Amniotic epithelial cell (primary cell): ENCODE measurements around the gene PTPRN2.
"Not testable (repeated sequence)": the region's sequence is repeated elsewhere in the genome, so short reads cannot be mapped to it uniquely, and the experiment has no call there.

Experiments
- DNase-seq: peaks from one replicate; pipeline ENCODE4 v3.0.0-alpha.2; 2010; ENCODE audit warnings: low read depth

PTPRN2 gene

GRCh38 chr7:157900556-157900955 lies 687.1 kb downstream of the PTPRN2 start:
- DNase-seq, result no peak

- no peak for DNase-seq
Observed at GRCh38 chr7:157900011-157900410, 687.6 kb downstream of the PTPRN2 start.

GRCh38 chr7:157898802-157899505 lies 688.7 kb downstream of the PTPRN2 start:
- no peak for DNase-seq

DNA sequence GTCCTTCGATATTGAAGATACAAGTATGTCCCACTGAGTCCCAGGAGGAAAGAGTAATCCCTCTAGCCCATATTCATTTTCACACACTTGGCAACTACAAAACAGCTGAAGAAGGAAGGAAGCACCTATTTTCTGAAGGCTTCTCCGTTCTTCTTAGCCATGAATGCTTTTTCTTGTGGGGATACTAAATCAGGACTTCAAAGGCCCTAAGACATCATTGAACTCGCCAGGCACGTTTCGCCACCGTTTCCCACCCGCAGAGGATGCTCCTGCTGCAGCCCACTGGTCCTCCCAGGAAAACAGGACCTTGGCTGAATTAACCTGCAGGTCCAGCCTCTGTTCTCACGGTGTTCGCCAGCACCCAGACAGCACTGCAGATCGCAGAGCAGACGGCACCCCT lies 689.4 kb downstream of the PTPRN2 start:
- no peak for DNase-seq

DNA sequence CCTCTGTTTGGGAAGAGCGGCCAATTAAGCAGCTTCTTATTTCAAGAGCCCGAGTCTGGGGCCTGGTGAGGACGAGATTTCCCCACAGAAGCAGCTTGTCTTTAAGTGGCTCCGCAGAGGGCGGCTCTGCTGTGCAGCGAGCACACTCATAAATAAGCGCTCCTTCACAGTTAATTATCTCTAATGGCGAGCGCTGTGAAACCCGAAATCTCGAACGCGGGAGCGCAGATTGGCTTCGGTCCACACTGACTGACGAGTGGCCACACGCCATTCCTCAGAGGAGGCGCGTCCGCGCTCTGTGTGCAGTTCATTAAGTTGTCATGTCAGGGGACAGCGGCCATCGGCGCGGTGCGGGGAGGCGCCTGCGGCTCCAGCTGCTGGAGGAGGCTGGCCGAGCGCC lies 689.9 kb downstream of the PTPRN2 start:
- DNase-seq, result no peak

- no peak for DNase-seq
Observed at GRCh38 chr7:157896774-157897555, 690.7 kb downstream of the PTPRN2 start.

GRCh38 chr7:157896376-157896675 lies 691.3 kb downstream of the PTPRN2 start:
- not testable (repeated sequence) for DNase-seq

DNA sequence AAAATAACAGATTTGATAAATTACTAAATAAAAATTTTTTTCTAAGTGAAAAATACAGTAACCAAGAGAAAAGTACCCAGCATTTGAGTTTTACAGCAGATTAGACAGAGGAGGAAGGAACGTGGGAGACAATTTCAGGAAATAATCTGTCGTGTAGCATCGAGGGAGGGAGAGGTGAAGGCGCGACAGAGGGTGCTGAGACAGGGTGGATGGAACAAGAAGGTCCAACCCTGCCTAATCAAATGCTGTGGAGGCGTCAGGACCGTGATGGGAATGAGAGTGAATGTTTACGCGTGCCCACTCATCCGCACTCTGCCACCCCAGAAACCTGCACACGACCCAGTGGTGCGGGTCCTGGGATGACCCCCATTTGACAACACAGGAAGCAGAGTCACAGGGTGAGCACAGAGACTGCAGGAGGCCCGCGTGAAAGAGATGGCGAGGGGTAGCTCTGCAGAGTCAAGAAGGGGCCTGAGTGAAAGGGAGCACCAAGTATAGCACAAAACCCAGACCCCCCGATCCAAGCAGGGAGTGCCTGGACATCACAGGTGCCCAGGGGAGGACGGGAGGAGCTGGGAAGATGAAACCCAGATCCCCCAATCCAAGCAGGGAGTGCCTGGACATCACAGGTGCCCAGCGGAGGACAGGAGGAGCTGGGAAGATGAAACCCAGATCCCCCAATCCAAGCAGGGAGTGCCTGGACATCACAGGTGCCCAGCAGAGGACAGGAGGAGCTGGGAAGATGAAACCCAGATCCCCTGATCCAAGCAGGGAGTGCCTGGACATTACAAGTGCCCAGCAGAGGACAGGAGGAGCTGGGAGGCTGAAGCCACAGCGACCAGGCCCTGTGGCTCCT lies 691.9 kb downstream of the PTPRN2 start:
- DNase-seq, result no peak

GRCh38 chr7:157895098-157895497 lies 692.5 kb downstream of the PTPRN2 start:
- DNase-seq, result not testable (repeated sequence)

DNA sequence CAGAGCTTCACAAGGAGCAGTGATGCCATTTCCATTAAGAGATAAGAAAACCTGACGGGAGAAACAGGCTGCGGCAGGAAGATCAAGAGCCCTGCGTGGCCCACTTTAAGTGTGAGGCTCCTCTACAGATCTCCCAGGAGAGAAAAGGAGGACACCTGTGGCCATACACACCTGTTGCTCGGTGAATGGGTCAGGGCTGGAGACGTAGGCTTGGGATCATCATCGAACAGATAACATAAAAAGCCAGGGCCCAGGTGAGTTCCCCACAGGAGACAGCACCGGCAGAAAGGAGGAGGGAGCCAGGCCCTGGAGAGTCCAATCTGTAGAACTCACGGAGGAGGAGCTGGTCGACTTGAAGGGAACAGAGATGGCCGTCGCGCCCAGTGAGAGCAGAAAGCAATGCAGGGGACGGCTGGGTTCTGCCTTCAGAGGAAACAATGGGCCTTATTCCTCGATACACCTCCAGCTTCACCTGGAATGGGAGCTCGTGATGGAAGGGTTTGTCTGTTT lies 694.0 kb downstream of the PTPRN2 start:
- no peak for DNase-seq

- DNase-seq, result no peak
Observed at GRCh38 chr7:157892751-157893523, 694.7 kb downstream of the PTPRN2 start.

GRCh38 chr7:157890921-157891401 lies 696.7 kb downstream of the PTPRN2 start:
- no peak for DNase-seq

DNA sequence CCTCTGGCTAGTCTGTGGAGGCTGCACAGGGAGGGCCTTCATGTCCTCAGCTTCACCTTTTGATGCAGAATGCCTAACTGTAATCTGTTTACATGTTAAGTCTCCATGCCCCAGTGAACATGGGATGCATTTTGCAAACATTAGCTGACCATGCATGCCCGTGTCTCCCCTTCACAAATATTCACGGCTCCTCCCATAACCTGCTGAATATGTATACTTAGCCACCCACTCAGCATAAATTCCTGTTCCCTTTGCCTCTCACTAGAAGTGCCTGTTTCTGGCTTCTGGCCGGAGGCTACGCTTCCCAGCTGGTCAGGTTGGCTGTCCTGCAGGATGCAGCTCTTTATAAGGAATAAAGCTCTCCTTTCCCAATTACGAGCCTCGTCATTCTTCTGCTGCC lies 698.1 kb downstream of the PTPRN2 start:
- no peak for DNase-seq

GRCh38 chr7:157888579-157888978 lies 699.0 kb downstream of the PTPRN2 start:
- no peak for DNase-seq

GRCh38 chr7:157887400-157887799 lies 700.2 kb downstream of the PTPRN2 start:
- DNase-seq, result no peak

DNA sequence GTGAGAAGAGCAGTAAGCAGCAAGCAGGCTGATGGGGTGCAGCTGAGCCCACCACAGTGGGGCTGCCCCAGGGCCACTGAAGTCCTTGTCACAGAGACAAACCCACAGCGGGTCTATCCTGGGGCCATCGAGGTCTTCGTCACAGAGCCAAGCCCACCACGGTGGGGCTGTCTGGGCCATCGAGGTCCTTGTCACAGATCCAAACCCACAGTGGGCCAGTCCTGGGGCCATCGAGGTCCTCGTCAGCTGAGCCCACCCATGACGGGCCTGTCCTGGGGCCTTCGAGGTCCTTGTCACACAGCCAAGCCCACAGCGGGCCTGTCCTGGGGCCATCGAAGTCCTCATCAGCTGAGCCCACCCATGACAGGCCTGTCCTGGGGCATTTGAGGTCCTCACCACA lies 700.9 kb downstream of the PTPRN2 start:
- no peak for DNase-seq

GRCh38 chr7:157886266-157886665 lies 701.4 kb downstream of the PTPRN2 start:
- DNase-seq, result no peak

- DNase-seq, result no peak
Observed at GRCh38 chr7:157885140-157885539, 702.5 kb downstream of the PTPRN2 start.

DNA sequence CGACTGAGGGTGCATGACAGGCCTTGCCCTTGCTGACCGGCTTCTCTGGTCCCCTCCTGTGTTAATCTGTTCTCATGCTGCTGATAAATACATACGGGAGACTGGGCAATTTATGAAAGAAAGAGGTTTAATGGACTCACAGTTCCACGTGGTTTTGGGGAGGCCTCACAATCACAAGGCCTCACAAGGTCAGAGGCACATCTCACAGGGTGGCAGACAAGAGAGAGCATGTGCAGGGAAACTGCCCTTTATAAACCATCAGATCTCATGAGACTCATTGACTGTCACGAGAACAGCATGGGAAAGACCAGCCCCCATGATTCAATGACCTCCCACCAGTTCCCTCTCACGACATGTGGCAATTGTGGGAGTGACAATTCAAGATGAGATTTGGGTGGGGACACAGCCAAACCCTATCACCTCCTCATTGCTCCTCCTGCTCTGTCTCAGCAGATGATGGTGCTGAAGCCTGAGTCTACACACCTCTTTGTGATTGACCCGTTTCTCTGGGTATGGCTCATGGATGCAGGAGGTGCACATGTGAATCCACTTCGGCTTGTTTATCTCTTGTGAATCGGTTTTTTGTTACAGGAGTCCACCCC lies 703.1 kb downstream of the PTPRN2 start:
- DNase-seq, result no peak

DNA sequence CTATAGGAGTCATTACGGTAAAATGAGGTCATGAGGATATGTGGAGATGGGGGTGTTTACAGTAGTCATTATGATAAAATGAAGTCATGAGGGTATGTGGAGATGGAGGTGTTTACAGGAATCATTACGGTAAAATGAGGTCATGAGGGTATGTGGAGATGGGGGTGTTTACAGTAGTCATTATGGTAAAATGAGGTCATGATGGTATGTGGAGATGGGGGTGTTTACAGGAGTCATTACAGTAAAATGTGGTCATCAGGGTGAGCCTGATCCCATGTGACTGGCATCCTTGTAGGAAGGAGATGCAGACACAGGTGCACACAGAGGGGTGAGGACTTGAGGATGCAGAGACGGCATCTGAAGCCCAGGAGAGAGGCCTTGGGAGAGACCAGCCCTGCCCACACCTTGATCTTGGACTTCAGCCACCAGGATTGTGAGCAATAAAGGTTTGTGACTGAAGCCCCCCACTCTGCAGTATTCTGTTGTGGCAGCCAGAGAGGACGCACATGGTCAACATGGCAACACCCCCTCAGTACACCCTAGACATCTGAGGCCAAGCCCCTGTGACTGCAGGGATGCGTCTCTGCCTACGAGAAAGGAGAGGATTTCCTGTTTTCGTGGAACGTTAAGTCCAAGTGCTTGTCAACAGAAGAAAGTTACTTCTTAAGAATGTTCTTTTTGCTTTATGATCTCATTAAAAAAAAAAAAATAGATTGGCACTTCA lies 706.4 kb downstream of the PTPRN2 start:
- DNase-seq, result no peak

- no peak for DNase-seq
Observed at GRCh38 chr7:157879391-157879790, 708.2 kb downstream of the PTPRN2 start.
